Measurements from ENCODE around the gene DLGAP1.

- no peak for TF ChIP-seq CTCF (IDR thresholded peaks at IDR 0.05)
- no peak for TF ChIP-seq EZH2 (IDR thresholded peaks at IDR 0.05; ENCODE audit: borderline replicate concordance, insufficient read depth, low read depth, low read length, poor library complexity, severe bottlenecking)
These were observed 221.6 kb downstream of the DLGAP1 start for GRCh38 chr18:4233468-4233867.
